Occipital lobe (tissue), 1 donor: ENCODE data around the gene BCL2L1. TPM values are rescaled to one million over a fixed set of nuclear protein-coding genes. Genes with fewer than 3 reads are reported as not detected.

Experiments
- total RNA-seq: library from RNA; depleted of rRNA; stranded (reverse); fragments of >200 nt; gene quantifications from one replicate; pipeline ENCODE4 v1.2.3, GENCODE V29; 2014

Gene BCL2L1
- total RNA-seq, 1 donor from 2014 or later, result 42.6 TPM

Other genes with a start within 250 kb of the BCL2L1 start
- gene DEFB124, start 247.7 kb downstream of the BCL2L1 start, total RNA-seq, result not detected
- gene REM1, start 247.6 kb downstream of the BCL2L1 start, total RNA-seq, result not detected
- gene HM13, start 208.4 kb downstream of the BCL2L1 start, total RNA-seq, result 27.8 TPM
- gene ID1, start 117.6 kb downstream of the BCL2L1 start, total RNA-seq, result 66.9 TPM
- gene COX4I2, start 85.0 kb downstream of the BCL2L1 start, total RNA-seq, result not detected
- gene TPX2, start 16.4 kb upstream of the BCL2L1 start, total RNA-seq, result 5.8 TPM
- gene MYLK2, start 96.5 kb upstream of the BCL2L1 start, total RNA-seq, result 0.78 TPM
- gene FOXS1, start 122.7 kb upstream of the BCL2L1 start, total RNA-seq, result 0.78 TPM
- 3.0 TPM for gene DUSP15, start 147.7 kb upstream of the BCL2L1 start, total RNA-seq
- gene TTLL9, start 147.8 kb upstream of the BCL2L1 start, total RNA-seq, result 1.7 TPM
- gene PDRG1, start 229.2 kb upstream of the BCL2L1 start, total RNA-seq, result 4.1 TPM
- 12.6 TPM for gene XKR7, start 245.3 kb upstream of the BCL2L1 start, total RNA-seq